Measurements from ENCODE around the gene ADAM12.

ADAM12 gene

GRCh38 chr10:126197036-126197543 lies 191.2 kb downstream of the ADAM12 start:
- TF ChIP-seq TCF4 (CRISPR knock-in tag; IDR thresholded peaks at IDR 0.05; ENCODE audit: borderline replicate concordance), result no peak
- no peak for TF ChIP-seq TOX (CRISPR knock-in tag; IDR thresholded peaks at IDR 0.05; ENCODE audit: borderline replicate concordance)
- TF ChIP-seq ZFP3 (CRISPR knock-in tag; IDR thresholded peaks at IDR 0.05), result no peak
- TF ChIP-seq PPARA (CRISPR knock-in tag; IDR thresholded peaks at IDR 0.05; ENCODE audit: borderline replicate concordance), result no peak
- no peak for TF ChIP-seq ZNF565 (CRISPR knock-in tag; conservative IDR thresholded peaks at IDR 0.05; ENCODE audit: low read depth)
- no peak for ATAC-seq

GRCh38 chr10:126196281-126196680 lies 192.0 kb downstream of the ADAM12 start:
- TF ChIP-seq ZNF565 (CRISPR knock-in tag; conservative IDR thresholded peaks at IDR 0.05; ENCODE audit: low read depth) (no peak), GLIS3 (CRISPR knock-in tag; IDR thresholded peaks at IDR 0.05) (no peak), ESRRG (CRISPR knock-in tag; IDR thresholded peaks at IDR 0.05) (no peak), PPARA (CRISPR knock-in tag; IDR thresholded peaks at IDR 0.05; ENCODE audit: borderline replicate concordance) (no peak), BACH2 (CRISPR knock-in tag; IDR thresholded peaks at IDR 0.05; ENCODE audit: borderline replicate concordance) (no peak), ISL1 (CRISPR knock-in tag; IDR thresholded peaks at IDR 0.05) (no peak), TSHZ2 (CRISPR knock-in tag; IDR thresholded peaks at IDR 0.05) (no peak), CSRNP3 (CRISPR knock-in tag; IDR thresholded peaks at IDR 0.05) (no peak), ZC3H10 (CRISPR knock-in tag; IDR thresholded peaks at IDR 0.05) (no peak), RARB (CRISPR knock-in tag; IDR thresholded peaks at IDR 0.05) (no peak), ZNF70 (CRISPR knock-in tag; IDR thresholded peaks at IDR 0.05) (no peak), ARNTL (CRISPR knock-in tag; IDR thresholded peaks at IDR 0.05; ENCODE audit: borderline replicate concordance, low read depth) (no peak), CREB5 (CRISPR knock-in tag; IDR thresholded peaks at IDR 0.05; ENCODE audit: low read depth) (no peak), TCF4 (CRISPR knock-in tag; IDR thresholded peaks at IDR 0.05; ENCODE audit: borderline replicate concordance) (no peak), ZFP3 (CRISPR knock-in tag; IDR thresholded peaks at IDR 0.05) (no peak), SNAI2 (CRISPR knock-in tag; IDR thresholded peaks at IDR 0.05) (no peak), CSDC2 (CRISPR knock-in tag; IDR thresholded peaks at IDR 0.05) (no peak), ZNF8 (CRISPR knock-in tag; IDR thresholded peaks at IDR 0.05) (no peak)
- no peak for ATAC-seq

GRCh38 chr10:126191192-126191591 lies 197.1 kb downstream of the ADAM12 start:
- no peak for ATAC-seq
- no peak for TF ChIP-seq CSDC2 (CRISPR knock-in tag; IDR thresholded peaks at IDR 0.05)
- TF ChIP-seq ZFP3 (CRISPR knock-in tag; IDR thresholded peaks at IDR 0.05), result no peak
- no peak for TF ChIP-seq BACH2 (CRISPR knock-in tag; IDR thresholded peaks at IDR 0.05; ENCODE audit: borderline replicate concordance)
- no peak for TF ChIP-seq ISL1 (CRISPR knock-in tag; IDR thresholded peaks at IDR 0.05)
- no peak for TF ChIP-seq ZNF565 (CRISPR knock-in tag; conservative IDR thresholded peaks at IDR 0.05; ENCODE audit: low read depth)
- TF ChIP-seq TSHZ2 (CRISPR knock-in tag; IDR thresholded peaks at IDR 0.05), result no peak

- ATAC-seq, result no peak
- no peak for TF ChIP-seq RARB (CRISPR knock-in tag; IDR thresholded peaks at IDR 0.05)
- no peak for TF ChIP-seq TOX (CRISPR knock-in tag; IDR thresholded peaks at IDR 0.05; ENCODE audit: borderline replicate concordance)
- TF ChIP-seq CSDC2 (CRISPR knock-in tag; IDR thresholded peaks at IDR 0.05), result no peak
- no peak for TF ChIP-seq SNAI2 (CRISPR knock-in tag; IDR thresholded peaks at IDR 0.05)
- no peak for TF ChIP-seq TCF4 (CRISPR knock-in tag; IDR thresholded peaks at IDR 0.05; ENCODE audit: borderline replicate concordance)
Measured at GRCh38 chr10:126188679-126189200, 199.5 kb downstream of the ADAM12 start.
